GM18873 (cell line): Measurements from ENCODE around the gene PEA15.

ENCODE experiments used
- ATAC-seq: cut with Tn5 transposase; IDR thresholded peaks from one replicate; pipeline ENCODE4 v1.9.1; 2021; ENCODE audit warnings: mild to moderate bottlenecking, moderate library complexity, moderate number of reproducible peaks; ENCODE audit not compliant: unreplicated experiment, low FRiP score

PEA15 gene

GRCh38 chr1:160177667-160178066 lies 27.5 kb upstream of the PEA15 start:
- no peak for ATAC-seq

GRCh38 chr1:160178731-160179130 lies 26.5 kb upstream of the PEA15 start:
- no peak for ATAC-seq

- no peak for ATAC-seq
These were observed 25.8 kb upstream of the PEA15 start for GRCh38 chr1:160179336-160179735.

- no peak for ATAC-seq
These were observed 18.9 kb upstream of the PEA15 start for GRCh38 chr1:160186246-160186645.

- no peak for ATAC-seq
These were observed 18.5 kb upstream of the PEA15 start for GRCh38 chr1:160186729-160187128.

- no peak for ATAC-seq
These were observed 17.8 kb upstream of the PEA15 start for GRCh38 chr1:160187407-160187806.

- no peak for ATAC-seq
These were observed 16.8 kb upstream of the PEA15 start for GRCh38 chr1:160188341-160188740.

- ATAC-seq = no peak
These were observed 15.2 kb upstream of the PEA15 start, which contains the start of gene CASQ1 for GRCh38 chr1:160189649-160190625. TSS of gene CASQ1 (plus strand) at chr1:160190575. CDS start at chr1:160190752, 177 bp downstream.

- ATAC-seq = no peak
These were observed 13.4 kb upstream of the PEA15 start for GRCh38 chr1:160191756-160192155.

- no peak for ATAC-seq
These were observed 12.9 kb upstream of the PEA15 start for GRCh38 chr1:160192234-160192633.

- no peak for ATAC-seq
These were observed 11.9 kb upstream of the PEA15 start for GRCh38 chr1:160193091-160193819.

GRCh38 chr1:160193832-160194736 lies 11.1 kb upstream of the PEA15 start:
- ATAC-seq = no peak

GRCh38 chr1:160194737-160195059 lies 10.5 kb upstream of the PEA15 start:
- ATAC-seq = no peak

- ATAC-seq = no peak
These were observed 9.0 kb upstream of the PEA15 start for GRCh38 chr1:160196143-160196542.

GRCh38 chr1:160197231-160197630 lies 8.0 kb upstream of the PEA15 start:
- no peak for ATAC-seq

GRCh38 chr1:160200786-160201185 lies 4.4 kb upstream of the PEA15 start:
- no peak for ATAC-seq

- peak; percentile 74 for ATAC-seq
These were observed 500 bp upstream of the PEA15 start for GRCh38 chr1:160204526-160205241.

- no peak for ATAC-seq
These were observed 829 bp downstream of the PEA15 start for GRCh38 chr1:160206036-160206389.

- ATAC-seq = no peak
These were observed 1.4 kb downstream of the PEA15 start for GRCh38 chr1:160206421-160207117.
